Neural cell (in vitro differentiated cells): Measurements from ENCODE around the gene ST6GALNAC5. TPM values are rescaled to one million over a fixed set of nuclear protein-coding genes. Genes with fewer than 3 reads are reported as not detected.

Experiments used
- H2AFZ ChIP-seq: fragments of 200-600, 300-800 bp; sonication (generic), shearing (Covaris generic); 2 replicates; pipeline ENCODE4 v1.6.0; 2014; ENCODE audit warnings: low read depth, mild to moderate bottlenecking, antibody characterized with exemption, low read length, moderate library complexity
- H3F3A ChIP-seq: fragments of 200-600 bp; shearing (Covaris generic); 2 replicates; pipeline ENCODE4 v1.6.1; 2016; ENCODE audit warnings: mild to moderate bottlenecking, moderate library complexity, mixed read lengths, antibody characterized with exemption, low read length; ENCODE audit not compliant: insufficient read depth, poor library complexity, severe bottlenecking
- H3K27ac ChIP-seq: fragments of 200-600, 300-800 bp; sonication (generic), shearing (Covaris generic); 2 replicates; pipeline ENCODE4 v1.5.1; 2014; ENCODE audit warnings: mild to moderate bottlenecking, low read length, moderate library complexity
- H3K27me3 ChIP-seq: fragments of 300-800, 200-600 bp; sonication (generic), shearing (Covaris generic); 2 replicates; pipeline ENCODE4 v1.6.0; 2014; ENCODE audit warnings: mild to moderate bottlenecking, low read depth, low read length, moderate library complexity; ENCODE audit not compliant: insufficient read depth
- H3K36me3 ChIP-seq: fragments of 300-800, 200-600 bp; sonication (generic), shearing (Covaris generic); 2 replicates; pipeline ENCODE4 v1.5.1; 2014; ENCODE audit warnings: mild to moderate bottlenecking, antibody characterized with exemption, low read length, moderate library complexity; ENCODE audit not compliant: insufficient read depth
- H3K4me2 ChIP-seq: fragments of 300-800, 200-600 bp; sonication (generic), shearing (Covaris generic); 2 replicates; pipeline ENCODE4 v1.6.0; 2014; ENCODE audit warnings: mild to moderate bottlenecking, low read length
- H3K4me3 ChIP-seq: fragments of 300-800, 200-600 bp; sonication (generic), shearing (Covaris generic); 2 replicates; pipeline ENCODE4 v1.5.1; 2014; ENCODE audit warnings: mild to moderate bottlenecking, low read length, moderate library complexity
- H3K79me2 ChIP-seq: fragments of 200-600 bp; shearing (Covaris generic); replicated peaks from 2 replicates; pipeline ENCODE4 v1.6.0; 2014; ENCODE audit warnings: mild to moderate bottlenecking, low read length, moderate library complexity; ENCODE audit not compliant: insufficient read depth
- H3K9ac ChIP-seq: fragments of 300-800, 200-600 bp; sonication (generic), shearing (Covaris generic); 2 replicates; pipeline ENCODE4 v1.6.1; 2016; ENCODE audit warnings: mild to moderate bottlenecking, low read length, mixed read lengths
- H3K9me2 ChIP-seq: fragments of 200-600 bp; shearing (Covaris generic); 2 replicates; pipeline ENCODE4 v1.6.1; 2016; ENCODE audit warnings: mild to moderate bottlenecking, low read length, mixed read lengths; ENCODE audit not compliant: insufficient read depth
- H3K9me3 ChIP-seq: fragments of 200-600, 300-800 bp; sonication (generic), shearing (Covaris generic); 2 replicates; pipeline ENCODE4 v1.6.1; 2016; ENCODE audit warnings: mild to moderate bottlenecking, mixed run types, low read length, moderate library complexity, mixed read lengths
- H4K20me1 ChIP-seq: fragments of 200-600 bp; shearing (Covaris generic); 2 replicates; pipeline ENCODE4 v1.6.1; 2016; ENCODE audit warnings: mild to moderate bottlenecking, mixed run types; ENCODE audit not compliant: insufficient read depth
- CTCF ChIP-seq: fragments of 450-650 bp; IDR thresholded peaks from 2 replicates; pipeline ENCODE4 v1.5.1; 2014; ENCODE audit warnings: antibody characterized with exemption, mild to moderate bottlenecking, moderate library complexity; ENCODE audit not compliant: poor library complexity, severe bottlenecking
- EP300 ChIP-seq: fragments of 450-650 bp; conservative IDR thresholded peaks from 2 replicates; pipeline ENCODE4 v1.6.1; 2014; ENCODE audit warnings: antibody characterized with exemption, mild to moderate bottlenecking, moderate library complexity; ENCODE audit not compliant: poor library complexity, severe bottlenecking
- EZH2 ChIP-seq: fragments of 200-600, 300-800 bp; shearing (Covaris generic), sonication (generic); IDR thresholded peaks from 2 replicates; pipeline ENCODE4 v1.6.1; 2014; ENCODE audit warnings: antibody characterized with exemption, low read length, borderline replicate concordance, mild to moderate bottlenecking; ENCODE audit not compliant: insufficient read depth, poor library complexity, severe bottlenecking
- MXI1 ChIP-seq: fragments of 450-650 bp; conservative IDR thresholded peaks from 2 replicates; pipeline ENCODE4 v1.6.1; 2014; ENCODE audit warnings: antibody characterized with exemption, mild to moderate bottlenecking; ENCODE audit not compliant: poor library complexity, severe bottlenecking
- POLR2AphosphoS5 ChIP-seq: IDR thresholded peaks from 2 replicates; pipeline ENCODE4 v1.6.1; 2012
- RAD21 ChIP-seq: fragments of 450-650 bp; conservative IDR thresholded peaks from 2 replicates; pipeline ENCODE4 v1.6.1; 2014; ENCODE audit warnings: antibody characterized with exemption, mild to moderate bottlenecking, moderate library complexity
- SMC3 ChIP-seq: fragments of 450-650 bp; conservative IDR thresholded peaks from 2 replicates; pipeline ENCODE4 v1.6.1; 2014; ENCODE audit warnings: antibody characterized with exemption, mild to moderate bottlenecking, moderate library complexity; ENCODE audit not compliant: poor library complexity
- TAF1 ChIP-seq: IDR thresholded peaks from 2 replicates; pipeline ENCODE4 v1.6.1; 2012; ENCODE audit warnings: low read depth
- polyA plus RNA-seq: library from polyadenylated mRNA; depleted of rRNA; stranded (reverse); fragments of >200 nt; gene quantifications from 2 replicates; pipeline ENCODE4 v1.2.3, GENCODE V29; 2014
- TF ChIP-seq, protein P1 (sequence below): IDR thresholded peaks from 2 replicates; pipeline ENCODE4 v1.6.1; 2012; ENCODE audit warnings: borderline replicate concordance

Gene ST6GALNAC5
- polyA plus RNA-seq, 1 donor from 2014 or later, result 57.3 TPM

- H3K9me3 ChIP-seq, result no peaks in the 10 kb centered on the region
- no peaks in the 10 kb centered on the region for H3F3A ChIP-seq
- H3K4me2 ChIP-seq, result no peak overlapping the region
- H2AFZ ChIP-seq, result no peak overlapping the region
- TF ChIP-seq EZH2, result no peak
- TF ChIP-seq POLR2AphosphoS5, result no peak
- TF ChIP-seq, protein P1, sequence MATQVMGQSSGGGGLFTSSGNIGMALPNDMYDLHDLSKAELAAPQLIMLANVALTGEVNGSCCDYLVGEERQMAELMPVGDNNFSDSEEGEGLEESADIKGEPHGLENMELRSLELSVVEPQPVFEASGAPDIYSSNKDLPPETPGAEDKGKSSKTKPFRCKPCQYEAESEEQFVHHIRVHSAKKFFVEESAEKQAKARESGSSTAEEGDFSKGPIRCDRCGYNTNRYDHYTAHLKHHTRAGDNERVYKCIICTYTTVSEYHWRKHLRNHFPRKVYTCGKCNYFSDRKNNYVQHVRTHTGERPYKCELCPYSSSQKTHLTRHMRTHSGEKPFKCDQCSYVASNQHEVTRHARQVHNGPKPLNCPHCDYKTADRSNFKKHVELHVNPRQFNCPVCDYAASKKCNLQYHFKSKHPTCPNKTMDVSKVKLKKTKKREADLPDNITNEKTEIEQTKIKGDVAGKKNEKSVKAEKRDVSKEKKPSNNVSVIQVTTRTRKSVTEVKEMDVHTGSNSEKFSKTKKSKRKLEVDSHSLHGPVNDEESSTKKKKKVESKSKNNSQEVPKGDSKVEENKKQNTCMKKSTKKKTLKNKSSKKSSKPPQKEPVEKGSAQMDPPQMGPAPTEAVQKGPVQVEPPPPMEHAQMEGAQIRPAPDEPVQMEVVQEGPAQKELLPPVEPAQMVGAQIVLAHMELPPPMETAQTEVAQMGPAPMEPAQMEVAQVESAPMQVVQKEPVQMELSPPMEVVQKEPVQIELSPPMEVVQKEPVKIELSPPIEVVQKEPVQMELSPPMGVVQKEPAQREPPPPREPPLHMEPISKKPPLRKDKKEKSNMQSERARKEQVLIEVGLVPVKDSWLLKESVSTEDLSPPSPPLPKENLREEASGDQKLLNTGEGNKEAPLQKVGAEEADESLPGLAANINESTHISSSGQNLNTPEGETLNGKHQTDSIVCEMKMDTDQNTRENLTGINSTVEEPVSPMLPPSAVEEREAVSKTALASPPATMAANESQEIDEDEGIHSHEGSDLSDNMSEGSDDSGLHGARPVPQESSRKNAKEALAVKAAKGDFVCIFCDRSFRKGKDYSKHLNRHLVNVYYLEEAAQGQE, result no peak
- no peak for TF ChIP-seq EP300
- no peak for TF ChIP-seq MXI1
- TF ChIP-seq CTCF, result no peak
- no peak for TF ChIP-seq SMC3
- TF ChIP-seq RAD21, result no peak
- TF ChIP-seq TAF1, result no peak
- H3K9ac ChIP-seq, result no peak overlapping the region
- H3K27ac ChIP-seq, result no peak overlapping the region
- H4K20me1 ChIP-seq, result no peaks in the 10 kb centered on the region
- no peaks in the 10 kb centered on the region for H3K27me3 ChIP-seq
- no peaks in the 10 kb centered on the region for H3K9me2 ChIP-seq
- H3K79me2 ChIP-seq, result no peaks in the 10 kb centered on the region
- no peak overlapping the region for H3K4me3 ChIP-seq
- no peaks in the 10 kb centered on the region for H3K36me3 ChIP-seq
These were observed 58.5 kb downstream of the ST6GALNAC5 start for GRCh38 chr1:76925825-76926224.

DNA sequence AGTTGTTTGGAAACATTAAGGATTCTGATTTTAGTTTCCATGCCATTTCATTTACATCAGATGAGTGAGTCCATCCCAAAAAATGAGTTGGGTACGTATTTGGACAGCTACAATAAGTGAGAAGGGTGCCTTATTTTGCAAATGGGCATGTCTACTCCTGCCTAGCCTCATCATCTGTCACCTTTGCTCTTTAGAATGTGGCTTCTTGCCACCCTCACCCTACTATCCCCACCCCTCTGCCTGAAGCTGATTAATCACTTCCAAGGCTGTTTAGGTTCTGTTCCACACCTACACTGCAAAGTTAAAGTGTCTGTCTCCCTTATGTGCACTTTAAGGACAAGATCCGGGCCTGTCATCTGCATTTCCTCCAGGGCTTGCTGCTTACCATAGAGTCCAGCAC, 61.2 kb downstream of the ST6GALNAC5 start:
- Histone ChIP-seq H4K20me1 (no peaks in the 10 kb centered on the region), H3K9ac (no peak overlapping the region), H3K9me3 (no peaks in the 10 kb centered on the region), H3K79me2 (no peaks in the 10 kb centered on the region), H3K27ac (no peak overlapping the region), H3K9me2 (no peaks in the 10 kb centered on the region), H2AFZ (no peak overlapping the region), H3K4me3 (no peak overlapping the region), H3K27me3 (no peaks in the 10 kb centered on the region), H3K36me3 (no peaks in the 10 kb centered on the region), H3F3A (no peaks in the 10 kb centered on the region), H3K4me2 (no peak overlapping the region)
- no peak for TF ChIP-seq TAF1
- TF ChIP-seq EZH2, result no peak
- no peak for TF ChIP-seq POLR2AphosphoS5
- TF ChIP-seq, protein P1, result no peak
- no peak for TF ChIP-seq MXI1
- TF ChIP-seq CTCF, result no peak
